CD4-positive, CD25-positive, alpha-beta regulatory T cell (primary cell): ENCODE data around the gene TEX19. TPM values are rescaled to one million over a fixed set of nuclear protein-coding genes. Genes with fewer than 3 reads are reported as not detected.

ENCODE experiments used
- ATAC-seq, 2 donors: fragments of 150-1000 bp; cut with Tn5 transposase; one replicate each; pipeline ENCODE4 v1.10.0; 2021; ENCODE audit warnings: low read depth in 2 of 2, moderate number of reproducible peaks in 2 of 2, moderate library complexity in 1 of 2
- DNase-seq, 3 donors: peaks; one replicate each; pipeline versions ENCODE4 v3.0.0 to v3.0.0-alpha.2; 2012 to 2022; ENCODE audit warnings: mixed read lengths in 1 of 3
- H3K27ac ChIP-seq: one replicate; pipeline ENCODE4 v1.7.0; 2013; ENCODE audit warnings: mild to moderate bottlenecking, low read length; ENCODE audit not compliant: insufficient read depth, poor library complexity, severe bottlenecking
- H3K27me3 ChIP-seq: one replicate; pipeline ENCODE4 v1.7.0; 2013; ENCODE audit warnings: low read length; ENCODE audit not compliant: control insufficient read depth, insufficient read depth
- H3K36me3 ChIP-seq: one replicate; pipeline ENCODE4 v1.7.0; 2013; ENCODE audit warnings: mild to moderate bottlenecking, low read length, moderate library complexity; ENCODE audit not compliant: control insufficient read depth, insufficient read depth
- H3K4me1 ChIP-seq: 2 replicates; pipeline ENCODE4 v1.7.0; 2013; ENCODE audit warnings: mild to moderate bottlenecking, low read length; ENCODE audit not compliant: insufficient read depth, control insufficient read depth, poor library complexity, severe bottlenecking
- H3K4me3 ChIP-seq: one replicate; pipeline ENCODE4 v1.7.0; 2013; ENCODE audit warnings: low read depth, mild to moderate bottlenecking, low read length, moderate library complexity
- H3K9me3 ChIP-seq, 2 experiments: 1 replicate in 1 of 2; 2 replicates in 1 of 2; pipeline ENCODE4 v1.7.0; 2013; ENCODE audit warnings: low read length in 2 of 2, mild to moderate bottlenecking in 1 of 2, moderate library complexity in 1 of 2; ENCODE audit not compliant: control insufficient read depth in 2 of 2
- H3K27ac Mint-ChIP-seq, 3 donors: one replicate each; pipeline ENCODE4 v1.8.0; 2020 to 2022; ENCODE audit warnings: mild to moderate bottlenecking in 3 of 3, mixed read lengths in 3 of 3, moderate library complexity in 2 of 3
- H3K27me3 Mint-ChIP-seq: one replicate; pipeline ENCODE4 v1.8.0; 2022; ENCODE audit warnings: mild to moderate bottlenecking, mixed read lengths
- H3K36me3 Mint-ChIP-seq: one replicate; pipeline ENCODE4 v1.8.0; 2020; ENCODE audit warnings: mixed read lengths
- H3K4me1 Mint-ChIP-seq, 4 donors: one replicate each; pipeline ENCODE4 v1.8.0; 2020 to 2022; ENCODE audit warnings: mixed read lengths in 4 of 4, mild to moderate bottlenecking in 1 of 4
- H3K4me3 Mint-ChIP-seq, 4 donors: one replicate each; pipeline ENCODE4 v1.8.0; 2020 to 2022; ENCODE audit warnings: mild to moderate bottlenecking in 4 of 4, mixed read lengths in 4 of 4, moderate library complexity in 3 of 4
- H3K9me3 Mint-ChIP-seq, 7 donors: one replicate each; pipeline ENCODE4 v1.8.0; 2020 to 2022; ENCODE audit warnings: mixed read lengths in 7 of 7, mild to moderate bottlenecking in 3 of 7, moderate library complexity in 2 of 7
- polyA plus RNA-seq, 4 donors: library from polyadenylated mRNA; unstranded; fragments of 300-500 nt; fragmentation: Illumina TruSeq; gene quantifications; one replicate each; pipeline ENCODE4 v1.2.3, GENCODE V29; 2021
- total RNA-seq: library from RNA; stranded (reverse); gene quantifications from one replicate; pipeline ENCODE4 v1.2.3, GENCODE V29; 2022

Gene TEX19
- not detected for total RNA-seq
- polyA plus RNA-seq, result not detected

- no peaks in the 10 kb centered on the region for H3K36me3 ChIP-seq
- no peaks in the 10 kb centered on the region for H3K9me3 ChIP-seq
- no peaks in the 10 kb centered on the region for H3K36me3 Mint-ChIP-seq
- H3K27ac ChIP-seq, result no peak within 1 kb of the TSS
- DNase-seq (peak in 1 of 3 donors; percentile 47), ATAC-seq (peak in 1 of 2 donors; percentile 28)
- H3K27me3 Mint-ChIP-seq, result peaks cover 16% of the 10 kb centered on the region
- no peak within 1 kb of the TSS for H3K4me3 Mint-ChIP-seq
- no peak within 1 kb of the TSS for H3K27ac Mint-ChIP-seq
- H3K9me3 Mint-ChIP-seq, result no peaks in the 10 kb centered on the region
- no peaks in the 10 kb centered on the region for H3K4me1 ChIP-seq
- no peak within 1 kb of the TSS for H3K4me3 ChIP-seq
- H3K27me3 ChIP-seq, result peaks cover 3% of the 10 kb centered on the region
- H3K4me1 Mint-ChIP-seq, result peaks cover 0 to 7% (median 6%) of the 10 kb centered on the region in 4 donors
These were observed at the start of gene TEX19 for GRCh38 chr17:82358465-82359350. TEX19 (plus strand) TSS chr17:82359247; CDS start chr17:82362151, 2,904 bp downstream.

GRCh38 chr17:82309656-82310570 lies 49.1 kb upstream of the TEX19 start:
- Histone ChIP-seq H3K27me3 (no peaks in the 10 kb centered on the region), H3K27ac (no peak overlapping the region), H3K4me1 (peaks cover 4% of the 10 kb centered on the region), H3K9me3 (no peaks in the 10 kb centered on the region), H3K36me3 (no peaks in the 10 kb centered on the region), H3K4me3 (no peak overlapping the region)
- peaks cover 4 to 19% (median 9%) of the 10 kb centered on the region in 4 donors for H3K4me1 Mint-ChIP-seq
- peak overlapping the region in 1 of 3 donors; percentile 49 for H3K27ac Mint-ChIP-seq
- H3K4me3 Mint-ChIP-seq, result no peak overlapping the region
- no peak for ATAC-seq
- peaks cover 7% of the 10 kb centered on the region for H3K27me3 Mint-ChIP-seq
- peaks cover 0 to 1% (median 0%) of the 10 kb centered on the region in 7 donors for H3K9me3 Mint-ChIP-seq
- H3K36me3 Mint-ChIP-seq, result no peaks in the 10 kb centered on the region
- no peak for DNase-seq

GRCh38 chr17:82310877-82311276 lies 48.2 kb upstream of the TEX19 start:
- Histone ChIP-seq H3K4me1 (peaks cover 14% of the 10 kb centered on the region), H3K27me3 (no peaks in the 10 kb centered on the region), H3K4me3 (no peak overlapping the region), H3K27ac (no peak overlapping the region), H3K9me3 (no peaks in the 10 kb centered on the region), H3K36me3 (no peaks in the 10 kb centered on the region)
- peaks cover 0 to 1% (median 0%) of the 10 kb centered on the region in 7 donors for H3K9me3 Mint-ChIP-seq
- H3K4me3 Mint-ChIP-seq, result peak overlapping the region in 1 of 4 donors; percentile 49
- no peak for ATAC-seq
- H3K27me3 Mint-ChIP-seq, result peaks cover 9% of the 10 kb centered on the region
- no peak overlapping the region for H3K27ac Mint-ChIP-seq
- H3K4me1 Mint-ChIP-seq, result peaks cover 5 to 16% (median 11%) of the 10 kb centered on the region in 4 donors
- no peaks in the 10 kb centered on the region for H3K36me3 Mint-ChIP-seq
- no peak for DNase-seq

GRCh38 chr17:82311971-82312370 lies 47.1 kb upstream of the TEX19 start:
- Mint-ChIP-seq H3K9me3 (peaks cover 0 to 1% (median 0%) of the 10 kb centered on the region in 7 donors), H3K27me3 (peaks cover 12% of the 10 kb centered on the region), H3K4me1 (peaks cover 5 to 19% (median 9%) of the 10 kb centered on the region in 4 donors), H3K36me3 (no peaks in the 10 kb centered on the region), H3K27ac (no peak overlapping the region), H3K4me3 (no peak overlapping the region)
- Histone ChIP-seq H3K4me3 (no peak overlapping the region), H3K4me1 (peaks cover 25% of the 10 kb centered on the region), H3K36me3 (no peaks in the 10 kb centered on the region), H3K9me3 (no peaks in the 10 kb centered on the region), H3K27me3 (no peaks in the 10 kb centered on the region), H3K27ac (no peak overlapping the region)
- DNase-seq (no peak), ATAC-seq (no peak)

DNA sequence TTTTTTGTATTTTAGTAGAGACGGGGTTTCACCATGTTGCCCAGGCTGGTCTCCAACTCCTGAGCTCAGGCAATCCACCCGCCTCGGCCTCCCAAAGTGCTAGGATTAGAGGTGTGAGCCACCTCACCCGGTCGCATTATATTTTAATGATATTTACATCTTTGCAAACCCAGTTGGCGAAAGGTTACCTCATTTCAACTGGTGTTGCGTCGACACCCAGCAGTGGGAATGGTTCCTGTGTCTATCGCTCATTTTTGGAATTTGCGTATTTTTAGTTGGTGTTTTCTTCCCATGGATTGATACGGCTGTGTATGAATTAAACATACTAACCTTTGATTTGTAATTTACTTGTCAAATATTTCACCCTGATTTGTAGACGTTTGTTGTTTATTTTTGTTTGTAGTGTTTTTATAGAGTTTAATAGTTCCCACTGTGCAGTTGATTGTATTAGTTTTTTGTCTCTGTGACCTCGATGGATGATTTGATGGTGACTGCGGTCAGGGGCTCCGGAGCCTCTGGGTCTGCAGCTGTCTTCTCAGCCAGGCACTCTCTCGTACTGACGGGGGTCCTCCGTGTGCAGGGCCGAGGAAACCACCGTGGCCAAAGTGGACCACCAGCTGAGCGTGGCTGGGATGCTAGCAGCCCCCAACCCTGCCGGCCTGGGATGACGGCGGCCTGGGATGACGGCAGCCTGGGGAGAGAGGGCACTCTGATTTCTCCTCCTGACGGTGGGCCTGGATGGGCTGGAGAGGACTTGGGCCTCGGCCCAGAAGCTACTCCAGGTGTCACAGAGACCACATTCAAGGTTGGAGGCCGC lies 45.6 kb upstream of the TEX19 start:
- ATAC-seq (no peak), DNase-seq (no peak)
- Histone ChIP-seq H3K27me3 (no peaks in the 10 kb centered on the region), H3K36me3 (no peaks in the 10 kb centered on the region), H3K4me3 (no peak overlapping the region), H3K27ac (no peak overlapping the region), H3K4me1 (peaks cover 36% of the 10 kb centered on the region), H3K9me3 (no peaks in the 10 kb centered on the region)
- H3K4me1 Mint-ChIP-seq, result peaks cover 0 to 22% (median 4%) of the 10 kb centered on the region in 4 donors
- peaks cover 0 to 1% (median 0%) of the 10 kb centered on the region in 7 donors for H3K9me3 Mint-ChIP-seq
- H3K27me3 Mint-ChIP-seq, result peaks cover 6% of the 10 kb centered on the region
- peak overlapping the region; percentile 4 to 73 (median 20) for H3K4me3 Mint-ChIP-seq
- H3K27ac Mint-ChIP-seq, result peak overlapping the region in 2 of 3 donors; percentile 19 to 55
- no peaks in the 10 kb centered on the region for H3K36me3 Mint-ChIP-seq

GRCh38 chr17:82314012-82314726 lies 44.9 kb upstream of the TEX19 start:
- DNase-seq, result no peak
- peak overlapping the region in 2 of 3 donors; percentile 14 to 55 for H3K27ac Mint-ChIP-seq
- H3K4me1 ChIP-seq, result peaks cover 36% of the 10 kb centered on the region
- H3K9me3 ChIP-seq, result no peaks in the 10 kb centered on the region
- H3K27me3 Mint-ChIP-seq, result peaks cover 6% of the 10 kb centered on the region
- peaks cover 0 to 22% (median 4%) of the 10 kb centered on the region in 4 donors for H3K4me1 Mint-ChIP-seq
- ATAC-seq, result no peak
- H3K36me3 ChIP-seq, result no peaks in the 10 kb centered on the region
- no peaks in the 10 kb centered on the region for H3K36me3 Mint-ChIP-seq
- no peak overlapping the region for H3K4me3 ChIP-seq
- no peak overlapping the region for H3K27ac ChIP-seq
- H3K9me3 Mint-ChIP-seq, result no peaks in the 10 kb centered on the region
- H3K4me3 Mint-ChIP-seq, result peak overlapping the region; percentile 19 to 73 (median 45)
- H3K27me3 ChIP-seq, result no peaks in the 10 kb centered on the region
